Loucy (cell line): Measurements from ENCODE around the gene PTPN5.

Experiments used
- CTCF ChIP-seq: fragments of 200-600 bp; sonication (generic); conservative IDR thresholded peaks from 2 replicates; pipeline ENCODE4 v1.5.1; 2014; ENCODE audit warnings: mild to moderate bottlenecking, antibody characterized with exemption, low read length
- EZH2phosphoT487 ChIP-seq: fragments of 200-600 bp; IDR thresholded peaks from 2 replicates; pipeline ENCODE4 v1.6.1; 2018; ENCODE audit warnings: antibody characterized with exemption, mild to moderate bottlenecking, moderate library complexity, borderline replicate concordance

GRCh38 chr11:18727479-18728236 is 63.9 kb downstream of the PTPN5 start:
- TF ChIP-seq CTCF (peak; percentile 87), EZH2phosphoT487 (no peak)
